ENCODE measurements around the gene RAB3D. TPM values are rescaled to one million over a fixed set of nuclear protein-coding genes. Genes with fewer than 3 reads are reported as not detected.
A peak's percentile ranks its signal among the peaks of the same experiment; 100 is the strongest.

Gene RAB3D
- total and polyA plus RNA-seq, 3 donors from 2014 or later = 4.5 to 9.8 (median 6.7) TPM

- no peak for DNase-seq
- H3K4me3 ChIP-seq = no peak overlapping the region
- 68 to 70% methylated on average over 1 of the region's 1 CpG for WGBS, 2 donors
- no peak for TF ChIP-seq POLR2A (IDR thresholded peaks at IDR 0.05)
- no peak for TF ChIP-seq CTCF (IDR thresholded peaks at IDR 0.05)
- H3K4me1 ChIP-seq = peaks cover 1% of the 10 kb centered on the region
- no peaks in the 10 kb centered on the region for H3K36me3 ChIP-seq (ENCODE audit: low read depth, missing control alignments)
- no peak overlapping the region for H3K27ac ChIP-seq
- H3K9me3 ChIP-seq = no peaks in the 10 kb centered on the region
- H3K27me3 ChIP-seq = no peaks in the 10 kb centered on the region
- intact Hi-C loops (cut with DNase I; ENCODE audit: low total_unique reads) = loop anchor here (10.0 kb wide), 2 partner anchors 83 to 153 kb away; partner anchors contain the start of gene SWSAP1
Observed at GRCh38 chr19:11291991-11292390, 47.5 kb downstream of the RAB3D start.

GRCh38 chr19:11291415-11291814 lies 48.0 kb downstream of the RAB3D start:
- no peaks in the 10 kb centered on the region for H3K9me3 ChIP-seq
- no peak overlapping the region for H3K4me3 ChIP-seq
- no peak for TF ChIP-seq CTCF (IDR thresholded peaks at IDR 0.05)
- no peak for TF ChIP-seq POLR2A (IDR thresholded peaks at IDR 0.05)

DNA sequence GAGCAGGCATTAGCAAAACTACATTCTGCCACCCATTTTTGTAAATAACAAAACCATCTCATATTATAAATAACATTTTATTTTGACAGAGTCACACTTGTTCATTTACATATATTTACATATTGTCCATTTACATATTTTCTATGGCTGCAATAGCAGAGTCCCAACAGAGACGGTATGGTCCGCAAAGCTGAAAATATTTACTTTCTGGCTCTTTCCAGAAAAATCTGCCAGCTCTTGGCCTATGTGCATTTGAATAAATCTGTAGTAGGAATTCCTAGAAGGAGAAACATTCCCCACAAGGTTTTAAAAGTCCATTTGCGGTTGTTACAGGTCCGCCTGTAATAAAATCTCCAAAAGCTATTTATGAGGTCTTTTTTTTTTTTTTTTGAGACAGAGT lies 49.2 kb downstream of the RAB3D start:
- Histone ChIP-seq H3K36me3 (ENCODE audit: low read depth, missing control alignments) (no peaks in the 10 kb centered on the region), H3K9me3 (no peaks in the 10 kb centered on the region), H3K4me1 (no peaks in the 10 kb centered on the region), H3K4me3 (no peak overlapping the region), H3K27ac (no peak overlapping the region), H3K27me3 (no peaks in the 10 kb centered on the region)
- TF ChIP-seq POLR2A (IDR thresholded peaks at IDR 0.05) (no peak), CTCF (IDR thresholded peaks at IDR 0.05) (no peak)
- DNase-seq = no peak
- 83 to 88% methylated on average over 4 of the region's 4 CpGs for WGBS, 2 donors
- intact Hi-C loops (cut with DNase I; ENCODE audit: low total_unique reads) = loop anchor here (10.0 kb wide), 2 partner anchors 85 to 155 kb away; partner anchors contain the start of gene SWSAP1

More at GRCh38 chr19:11291415-11291814, 48.0 kb downstream of the RAB3D start:
- Histone ChIP-seq H3K27me3 (no peaks in the 10 kb centered on the region), H3K36me3 (ENCODE audit: low read depth, missing control alignments) (no peaks in the 10 kb centered on the region), H3K27ac (no peak overlapping the region), H3K4me1 (no peaks in the 10 kb centered on the region)
- WGBS, 2 donors = 85 to 92% methylated on average over 7 of the region's 7 CpGs
- intact Hi-C loops (cut with DNase I; ENCODE audit: low total_unique reads) = loop anchor here (10.0 kb wide), 2 partner anchors 83 to 153 kb away; partner anchors contain the start of gene SWSAP1
- DNase-seq = no peak

GRCh38 chr19:11288349-11288748 lies 51.1 kb downstream of the RAB3D start:
- Histone ChIP-seq H3K27me3 (no peaks in the 10 kb centered on the region), H3K4me1 (peaks cover 7% of the 10 kb centered on the region), H3K9me3 (no peaks in the 10 kb centered on the region), H3K4me3 (no peak overlapping the region), H3K27ac (no peak overlapping the region), H3K36me3 (ENCODE audit: low read depth, missing control alignments) (no peaks in the 10 kb centered on the region)
- TF ChIP-seq CTCF (IDR thresholded peaks at IDR 0.05) (peak in 2 of 3 experiments; percentile 41 to 52), POLR2A (IDR thresholded peaks at IDR 0.05) (no peak)
- no peak for DNase-seq
- 72 to 82% methylated on average over 7 of the region's 7 CpGs for WGBS, 2 donors
- intact Hi-C loops (cut with DNase I; ENCODE audit: low total_unique reads) = loop anchor here (10.0 kb wide), 1 partner anchor 154 kb away; no protein-coding TSS in a partner anchor
